Left ventricle myocardium inferior (tissue), 1 donor: ENCODE data around the gene FOXN3. TPM values are rescaled to one million over a fixed set of nuclear protein-coding genes. Genes with fewer than 3 reads are reported as not detected.

Experiments used
- DNase-seq: peaks from one replicate; pipeline ENCODE4 v3.0.0-alpha.2; 2020
- H3K27ac ChIP-seq: fragments of 200-600 bp; replicated peaks from 2 replicates; pipeline ENCODE4 v1.8.0; 2021
- H3K27me3 ChIP-seq: fragments of 200-600 bp; 2 replicates; pipeline ENCODE4 v1.8.0; 2021; ENCODE audit warnings: low read depth
- H3K36me3 ChIP-seq: fragments of 200-600 bp; 2 replicates; pipeline ENCODE4 v1.8.0; 2021
- H3K4me1 ChIP-seq: fragments of 200-600 bp; 2 replicates; pipeline ENCODE4 v1.8.0; 2021
- H3K4me3 ChIP-seq: fragments of 200-600 bp; 2 replicates; pipeline ENCODE4 v1.8.0; 2021; ENCODE audit warnings: mild to moderate bottlenecking, moderate library complexity
- H3K9me3 ChIP-seq: fragments of 200-600 bp; replicated peaks from 2 replicates; pipeline ENCODE4 v1.8.0; 2021
- intact Hi-C: fragments of 100-400 bp; cut with micrococcal nuclease; formaldehyde crosslinking; loops from one replicate; pipeline ENCODE4 v1.11.0; 2022
- total RNA-seq: library from RNA; stranded (reverse); fragmentation: NEBNext Ultra II Directional; extraction: Animal tissue kit (Norgen Biotek cat#: 25700); gene quantifications from one replicate; pipeline ENCODE4 v1.2.1, GENCODE V29; 2021
- TF ChIP-seq, protein P1 (sequence below): fragments of 200-600 bp; IDR thresholded peaks from 2 replicates; pipeline ENCODE4 v1.8.0; 2021; ENCODE audit warnings: antibody characterized with exemption, mild to moderate bottlenecking, borderline replicate concordance
- donor health status: DM: no; HTN: yes; CAD: no; lungs with severe emphysema.

FOXN3 gene
- total RNA-seq, 1 donor from 2014 or later: 120 TPM

DNA sequence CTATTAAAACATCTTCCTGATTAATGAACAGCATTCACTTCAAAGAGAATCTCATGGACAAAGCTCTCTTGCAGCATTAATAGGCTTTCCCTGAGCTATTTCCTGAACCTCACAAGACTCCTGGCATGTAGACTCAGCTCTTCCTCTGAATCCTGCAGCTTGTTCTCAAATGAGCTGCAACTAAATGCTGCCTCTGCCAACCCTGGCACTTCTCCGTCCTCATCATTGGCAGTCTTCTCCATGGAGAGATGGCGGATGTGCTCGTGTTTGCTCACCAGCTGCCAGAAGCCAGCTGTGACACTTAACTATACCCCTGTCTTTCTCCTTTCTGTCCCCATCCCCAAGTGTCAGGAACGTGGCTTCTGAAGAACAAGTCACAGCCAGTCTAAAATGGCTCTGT, 232.1 kb downstream of the FOXN3 start:
- TF ChIP-seq, protein P1, sequence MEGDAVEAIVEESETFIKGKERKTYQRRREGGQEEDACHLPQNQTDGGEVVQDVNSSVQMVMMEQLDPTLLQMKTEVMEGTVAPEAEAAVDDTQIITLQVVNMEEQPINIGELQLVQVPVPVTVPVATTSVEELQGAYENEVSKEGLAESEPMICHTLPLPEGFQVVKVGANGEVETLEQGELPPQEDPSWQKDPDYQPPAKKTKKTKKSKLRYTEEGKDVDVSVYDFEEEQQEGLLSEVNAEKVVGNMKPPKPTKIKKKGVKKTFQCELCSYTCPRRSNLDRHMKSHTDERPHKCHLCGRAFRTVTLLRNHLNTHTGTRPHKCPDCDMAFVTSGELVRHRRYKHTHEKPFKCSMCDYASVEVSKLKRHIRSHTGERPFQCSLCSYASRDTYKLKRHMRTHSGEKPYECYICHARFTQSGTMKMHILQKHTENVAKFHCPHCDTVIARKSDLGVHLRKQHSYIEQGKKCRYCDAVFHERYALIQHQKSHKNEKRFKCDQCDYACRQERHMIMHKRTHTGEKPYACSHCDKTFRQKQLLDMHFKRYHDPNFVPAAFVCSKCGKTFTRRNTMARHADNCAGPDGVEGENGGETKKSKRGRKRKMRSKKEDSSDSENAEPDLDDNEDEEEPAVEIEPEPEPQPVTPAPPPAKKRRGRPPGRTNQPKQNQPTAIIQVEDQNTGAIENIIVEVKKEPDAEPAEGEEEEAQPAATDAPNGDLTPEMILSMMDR: no peak
- H3K27me3 ChIP-seq: no peaks in the 10 kb centered on the region
- intact Hi-C loops: no loop called here
- no peaks in the 10 kb centered on the region for H3K9me3 ChIP-seq
- H3K4me3 ChIP-seq: no peak overlapping the region
- H3K36me3 ChIP-seq: peaks cover 12% of the 10 kb centered on the region
- H3K27ac ChIP-seq: peak overlapping the region; percentile 79
- no peak for DNase-seq
- H3K4me1 ChIP-seq: peaks cover 54% of the 10 kb centered on the region

DNA sequence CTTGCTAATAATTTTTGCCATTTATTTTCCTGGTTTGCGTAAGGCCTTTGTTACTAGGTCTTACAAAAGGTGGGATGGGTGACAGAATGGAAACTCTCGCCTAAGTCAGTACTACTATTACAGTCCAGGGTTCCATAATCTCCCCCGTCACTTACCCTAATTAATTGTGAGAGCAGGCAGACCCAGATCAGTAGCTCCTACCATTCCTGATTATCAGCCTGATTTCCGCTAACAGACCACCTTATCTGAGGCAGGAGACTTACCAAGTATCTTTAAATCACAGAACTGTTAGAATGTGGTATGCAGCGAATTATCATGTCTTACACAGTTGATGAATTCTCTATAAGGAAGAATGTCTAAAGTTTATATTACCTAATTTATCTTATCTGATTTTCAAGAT, 234.7 kb downstream of the FOXN3 start:
- Histone ChIP-seq H3K27ac (no peak overlapping the region), H3K9me3 (no peaks in the 10 kb centered on the region), H3K4me1 (peaks cover 70% of the 10 kb centered on the region), H3K27me3 (no peaks in the 10 kb centered on the region), H3K36me3 (no peaks in the 10 kb centered on the region), H3K4me3 (no peak overlapping the region)
- TF ChIP-seq, protein P1: no peak
- intact Hi-C loops: no loop called here
- no peak for DNase-seq

DNA sequence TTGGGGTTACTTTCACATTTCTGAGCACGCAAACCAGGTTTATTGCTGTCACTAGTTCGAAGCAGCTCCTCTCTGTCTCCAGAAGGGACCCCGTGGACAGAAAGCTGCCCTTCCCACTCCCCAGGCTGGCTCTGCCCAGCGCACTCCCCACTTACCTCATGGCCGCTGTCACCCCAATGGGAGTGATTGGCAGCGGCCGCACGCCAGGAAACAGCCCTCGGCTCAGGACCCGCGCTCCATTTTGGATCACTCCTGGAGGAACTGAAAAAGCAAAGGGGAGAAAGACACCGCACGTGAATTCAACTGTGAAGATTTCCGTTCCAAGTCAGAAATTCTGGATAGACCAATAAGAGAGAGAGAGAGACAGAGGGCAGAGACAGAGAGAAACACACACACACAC, 236.5 kb downstream of the FOXN3 start:
- intact Hi-C loops: no loop called here
- no peak overlapping the region for H3K4me3 ChIP-seq
- TF ChIP-seq, protein P1: no peak
- peaks cover 3% of the 10 kb centered on the region for H3K36me3 ChIP-seq
- no peaks in the 10 kb centered on the region for H3K9me3 ChIP-seq
- H3K4me1 ChIP-seq: peaks cover 66% of the 10 kb centered on the region
- DNase-seq: no peak
- no peaks in the 10 kb centered on the region for H3K27me3 ChIP-seq
- H3K27ac ChIP-seq: no peak overlapping the region

DNA sequence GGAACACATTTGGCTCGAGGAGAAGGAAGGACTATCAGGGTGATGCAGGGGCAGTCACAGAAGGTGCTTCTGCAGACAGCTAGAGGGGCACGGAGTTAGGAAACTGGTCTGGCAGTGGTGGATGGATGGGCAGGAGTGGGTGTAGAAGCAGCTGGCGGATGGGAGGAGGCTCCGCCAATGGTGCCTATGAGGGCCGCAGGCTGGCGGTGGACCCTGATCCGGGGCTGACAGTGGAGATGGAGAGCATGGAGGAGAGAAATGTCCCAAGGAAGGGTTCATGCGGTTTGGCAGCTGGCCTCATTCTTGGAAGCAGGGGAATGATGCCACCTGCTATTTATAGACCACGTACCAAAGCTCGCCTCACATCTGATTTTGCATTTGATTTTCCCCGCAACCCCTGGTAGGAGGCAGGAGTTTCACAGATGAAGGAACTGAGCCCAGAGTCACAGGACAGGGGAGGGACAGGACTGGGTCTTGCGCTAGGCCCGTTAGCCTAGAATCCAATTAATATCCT, 237.1 kb downstream of the FOXN3 start:
- TF ChIP-seq, protein P1: no peak
- Histone ChIP-seq H3K4me3 (no peak overlapping the region), H3K27ac (no peak overlapping the region), H3K9me3 (no peaks in the 10 kb centered on the region), H3K27me3 (no peaks in the 10 kb centered on the region), H3K4me1 (peaks cover 60% of the 10 kb centered on the region), H3K36me3 (peaks cover 9% of the 10 kb centered on the region)
- intact Hi-C loops: no loop called here
- no peak for DNase-seq

DNA sequence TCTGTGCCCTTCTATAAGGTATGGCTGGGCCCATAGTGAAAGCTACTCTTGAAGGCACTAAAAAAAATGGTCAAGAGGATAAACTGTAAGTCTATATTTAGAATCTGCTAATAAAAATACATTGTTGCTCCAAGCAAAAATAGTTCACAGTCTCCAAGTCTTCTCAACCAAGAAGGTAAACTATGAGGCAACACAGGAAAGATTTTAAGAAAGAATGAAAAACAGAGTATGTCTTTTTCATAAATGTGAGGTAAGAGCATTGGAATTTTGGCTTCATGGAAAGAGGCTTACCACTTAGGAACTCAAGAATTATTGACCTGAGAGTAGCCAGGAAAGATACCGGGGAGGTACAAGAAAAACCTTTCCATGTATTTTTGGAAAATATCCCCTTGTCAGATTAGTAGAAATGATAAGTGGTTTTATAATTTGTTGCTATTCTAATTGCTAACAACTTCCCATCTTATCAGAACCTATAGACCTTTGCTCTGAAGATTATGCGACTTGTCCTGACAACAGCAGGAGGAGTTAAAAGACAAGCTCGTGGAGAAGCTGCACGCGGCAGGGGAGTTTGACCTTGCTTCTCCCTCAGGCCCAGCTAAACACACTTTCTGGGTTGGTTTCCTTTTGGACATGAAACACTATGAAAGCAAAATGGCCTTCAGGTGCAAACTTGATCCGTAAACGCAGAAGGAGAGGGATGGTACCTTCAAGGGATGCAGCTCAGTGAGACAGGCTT, 238.1 kb downstream of the FOXN3 start:
- TF ChIP-seq, protein P1: no peak
- H3K27me3 ChIP-seq: no peaks in the 10 kb centered on the region
- H3K27ac ChIP-seq: no peak overlapping the region
- H3K4me1 ChIP-seq: peaks cover 50% of the 10 kb centered on the region
- peaks cover 17% of the 10 kb centered on the region for H3K36me3 ChIP-seq
- H3K4me3 ChIP-seq: no peak overlapping the region
- no peaks in the 10 kb centered on the region for H3K9me3 ChIP-seq
- no peak for DNase-seq
- intact Hi-C loops: no loop called here
